ENCODE measurements around the gene GLRX.
A peak's percentile ranks its signal among the peaks of the same experiment; 100 is the strongest.

GLRX gene

DNA sequence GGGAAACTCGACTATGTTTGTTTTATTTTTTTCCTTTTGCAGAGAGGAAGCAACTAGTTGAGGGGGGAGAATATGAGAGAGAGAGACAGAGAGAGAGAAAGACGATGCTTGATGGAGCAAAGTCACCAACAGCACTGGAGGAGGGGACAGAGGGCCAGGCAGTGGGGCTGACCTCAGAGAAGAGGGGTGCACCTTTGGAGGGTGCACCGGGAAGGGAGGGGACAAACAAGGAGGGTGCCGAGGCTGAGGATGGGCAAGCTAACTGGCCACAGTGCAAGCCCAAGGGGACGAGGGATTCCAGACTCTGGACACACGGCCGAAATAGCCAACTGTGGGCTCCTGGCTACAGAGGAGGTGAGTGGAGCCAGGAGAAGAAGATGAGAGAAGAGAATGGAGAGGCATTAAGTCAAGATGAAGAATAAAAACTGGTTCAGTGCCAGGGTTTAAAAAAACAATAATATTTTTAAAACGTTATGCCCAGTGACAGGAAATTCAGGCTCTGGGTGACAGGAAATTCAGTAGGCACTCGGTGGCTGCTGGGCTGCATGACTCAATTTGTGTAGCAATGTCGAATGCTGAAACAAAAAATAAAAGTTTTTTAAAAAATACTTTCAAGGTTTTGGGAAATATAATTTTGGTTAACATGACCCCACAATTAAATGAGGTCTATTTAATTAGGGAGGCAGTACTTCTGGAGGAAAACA, 13.3 kb upstream of the GLRX start:
- H3K27ac ChIP-seq (ENCODE audit: low read depth, low read length): no peak overlapping the region
- no peak overlapping the region for H3K9ac ChIP-seq (ENCODE audit: low read length)
- no peaks in the 10 kb centered on the region for H3K36me3 ChIP-seq (ENCODE audit: control insufficient read depth, insufficient read depth, low read length)
- H3K4me3 ChIP-seq (ENCODE audit: low read length): peak overlapping the region; percentile 25
- peaks cover 2% of the 10 kb centered on the region for H3K4me1 ChIP-seq (ENCODE audit: control insufficient read depth, insufficient read depth, low read length)
- no peaks in the 10 kb centered on the region for H3K27me3 ChIP-seq (ENCODE audit: control insufficient read depth, insufficient read depth, low read length)

DNA sequence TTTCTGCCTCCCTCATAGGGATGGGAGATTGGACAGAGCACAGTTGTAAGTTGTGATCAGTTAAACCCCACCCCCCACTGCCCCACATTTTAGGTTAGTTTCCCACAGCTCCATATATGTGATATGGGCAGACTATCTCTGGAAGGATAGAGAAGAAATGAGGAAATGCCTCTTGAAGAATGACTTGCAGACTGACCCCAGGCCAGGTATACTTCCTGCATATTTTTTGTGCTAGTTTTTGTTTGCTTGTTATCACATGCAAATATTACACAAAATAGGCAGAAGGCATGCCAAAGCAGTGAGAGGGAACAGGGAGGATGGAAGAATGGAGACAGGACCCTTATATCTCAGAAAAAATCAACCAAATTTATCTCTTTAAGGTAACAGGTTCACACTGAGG, 10.1 kb upstream of the GLRX start:
- H3K4me3 ChIP-seq (ENCODE audit: low read length): no peak overlapping the region
- no peaks in the 10 kb centered on the region for H3K27me3 ChIP-seq (ENCODE audit: control insufficient read depth, insufficient read depth, low read length)
- no peak overlapping the region for H3K27ac ChIP-seq (ENCODE audit: low read depth, low read length)
- H3K36me3 ChIP-seq (ENCODE audit: control insufficient read depth, insufficient read depth, low read length): no peaks in the 10 kb centered on the region
- H3K4me1 ChIP-seq (ENCODE audit: control insufficient read depth, insufficient read depth, low read length): peaks cover 2% of the 10 kb centered on the region
- H3K9ac ChIP-seq (ENCODE audit: low read length): no peak overlapping the region

DNA sequence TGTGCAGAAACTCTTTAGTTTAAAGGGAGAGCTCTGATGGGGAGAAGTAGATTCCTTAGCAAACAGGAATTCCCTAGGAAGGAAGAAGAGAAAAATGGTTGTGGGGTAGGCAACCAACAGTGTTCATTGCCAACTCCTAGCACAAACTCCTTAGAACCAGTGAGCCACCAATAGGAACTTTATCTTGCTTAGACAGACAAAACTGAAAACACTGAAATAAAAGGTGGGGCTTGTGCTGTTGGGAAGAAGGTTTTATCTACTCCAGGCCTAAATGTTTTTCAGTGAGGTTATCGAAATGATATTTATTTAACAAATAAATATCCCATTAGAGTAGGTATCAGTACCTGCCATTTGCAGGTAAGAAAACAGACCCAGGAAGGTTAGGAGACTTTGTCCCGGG, 7.7 kb upstream of the GLRX start:
- H3K4me1 ChIP-seq (ENCODE audit: control insufficient read depth, insufficient read depth, low read length): peaks cover 2% of the 10 kb centered on the region
- H3K27ac ChIP-seq (ENCODE audit: low read depth, low read length): no peak overlapping the region
- H3K36me3 ChIP-seq (ENCODE audit: control insufficient read depth, insufficient read depth, low read length): no peaks in the 10 kb centered on the region
- no peak overlapping the region for H3K4me3 ChIP-seq (ENCODE audit: low read length)
- no peak overlapping the region for H3K9ac ChIP-seq (ENCODE audit: low read length)
- no peaks in the 10 kb centered on the region for H3K27me3 ChIP-seq (ENCODE audit: control insufficient read depth, insufficient read depth, low read length)

DNA sequence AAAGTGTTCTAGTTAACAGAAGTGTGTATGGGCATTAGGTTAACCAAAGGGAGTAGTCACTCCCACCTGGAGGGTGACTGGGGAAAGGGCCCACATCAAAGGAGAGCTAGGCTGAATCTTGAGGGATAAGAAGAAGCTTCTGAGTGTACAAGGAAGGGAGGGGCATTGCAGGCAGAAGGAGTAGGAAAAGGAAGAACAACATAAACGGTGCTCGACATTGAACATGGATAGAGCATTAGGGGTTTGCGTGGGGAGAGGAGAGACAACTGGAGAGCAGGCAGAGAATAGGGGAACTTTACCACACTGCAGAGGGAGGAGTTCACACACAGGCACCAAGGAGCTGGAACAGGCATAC, 5.3 kb upstream of the GLRX start:
- no peaks in the 10 kb centered on the region for H3K36me3 ChIP-seq (ENCODE audit: control insufficient read depth, insufficient read depth, low read length)
- peaks cover 8% of the 10 kb centered on the region for H3K4me1 ChIP-seq (ENCODE audit: control insufficient read depth, insufficient read depth, low read length)
- H3K27me3 ChIP-seq (ENCODE audit: control insufficient read depth, insufficient read depth, low read length): no peaks in the 10 kb centered on the region
- H3K4me3 ChIP-seq (ENCODE audit: low read length): no peak overlapping the region
- no peak overlapping the region for H3K27ac ChIP-seq (ENCODE audit: low read depth, low read length)
- H3K9ac ChIP-seq (ENCODE audit: low read length): no peak overlapping the region

DNA sequence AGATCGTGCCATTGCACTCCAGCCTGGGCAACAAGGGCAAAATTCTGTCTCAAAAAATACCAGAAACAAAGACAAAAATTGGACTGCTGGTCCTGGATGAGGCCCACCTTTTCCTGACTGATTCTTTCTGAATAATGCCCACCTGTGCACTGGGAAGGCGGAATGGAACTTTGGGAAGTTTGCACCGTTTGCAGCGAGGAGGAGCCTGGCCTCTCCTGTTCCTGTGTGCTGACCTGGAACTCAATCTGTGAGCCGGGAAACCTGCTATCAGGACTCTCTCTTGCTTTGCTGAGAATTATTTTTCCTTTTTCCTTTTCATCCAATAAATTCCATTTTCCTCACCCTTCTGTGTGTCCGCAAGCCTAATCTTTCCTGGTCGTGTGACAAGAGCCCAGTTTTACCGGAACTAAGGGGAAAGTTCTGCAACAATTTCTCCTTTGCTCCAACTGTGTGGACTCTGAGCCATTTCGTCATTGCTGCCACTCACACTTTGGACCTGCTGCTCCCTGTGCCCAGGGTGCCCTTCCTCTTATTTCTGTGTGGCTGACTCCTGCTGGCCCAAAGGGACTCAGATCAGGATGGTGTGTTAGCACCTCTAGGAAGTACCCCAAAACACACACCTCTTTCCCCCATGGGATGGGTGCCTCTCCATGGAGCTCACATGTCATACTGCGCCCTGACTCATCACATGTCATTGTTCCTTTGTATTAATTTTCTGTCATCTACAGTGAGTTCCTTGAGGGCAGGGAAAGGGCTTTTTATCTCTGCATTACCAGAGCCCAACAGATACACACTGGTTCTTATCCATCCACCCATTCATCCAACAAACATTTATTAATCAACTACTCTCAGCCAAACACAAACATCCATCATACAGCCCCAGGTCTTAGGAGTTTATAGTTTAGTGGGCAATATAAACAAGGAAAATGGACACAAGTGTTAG, 4.7 kb upstream of the GLRX start:
- H3K4me3 ChIP-seq (ENCODE audit: low read length): no peak overlapping the region

DNA sequence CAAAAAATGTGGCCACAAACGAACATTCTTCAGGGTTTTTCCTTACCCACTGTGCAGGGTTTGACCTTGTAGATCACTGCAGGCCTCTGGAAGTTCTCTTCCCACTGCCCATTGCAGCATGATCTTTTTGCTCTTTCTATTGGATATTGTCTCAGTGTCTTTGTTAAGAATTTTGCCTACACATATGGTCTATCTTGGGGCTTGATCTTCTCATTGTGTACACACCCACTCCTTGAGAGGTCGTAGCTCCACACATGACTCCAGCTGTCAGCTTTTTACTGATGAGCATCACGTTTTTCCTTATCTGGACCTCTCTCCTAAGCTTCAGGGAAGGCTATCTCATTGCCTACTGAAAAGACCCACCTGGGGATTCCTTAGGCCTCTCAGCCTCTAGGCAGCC, 3.0 kb upstream of the GLRX start:
- H3K27ac ChIP-seq (ENCODE audit: low read depth, low read length): no peak overlapping the region
- peaks cover 12% of the 10 kb centered on the region for H3K4me1 ChIP-seq (ENCODE audit: control insufficient read depth, insufficient read depth, low read length)
- H3K27me3 ChIP-seq (ENCODE audit: control insufficient read depth, insufficient read depth, low read length): no peaks in the 10 kb centered on the region

More for the DNA sequence above, 4.7 kb upstream of the GLRX start:
- Histone ChIP-seq H3K36me3 (ENCODE audit: control insufficient read depth, insufficient read depth, low read length) (no peaks in the 10 kb centered on the region), H3K4me1 (ENCODE audit: control insufficient read depth, insufficient read depth, low read length) (peaks cover 8% of the 10 kb centered on the region), H3K27me3 (ENCODE audit: control insufficient read depth, insufficient read depth, low read length) (no peaks in the 10 kb centered on the region), H3K27ac (ENCODE audit: low read depth, low read length) (no peak overlapping the region), H3K9ac (ENCODE audit: low read length) (no peak overlapping the region)

DNA sequence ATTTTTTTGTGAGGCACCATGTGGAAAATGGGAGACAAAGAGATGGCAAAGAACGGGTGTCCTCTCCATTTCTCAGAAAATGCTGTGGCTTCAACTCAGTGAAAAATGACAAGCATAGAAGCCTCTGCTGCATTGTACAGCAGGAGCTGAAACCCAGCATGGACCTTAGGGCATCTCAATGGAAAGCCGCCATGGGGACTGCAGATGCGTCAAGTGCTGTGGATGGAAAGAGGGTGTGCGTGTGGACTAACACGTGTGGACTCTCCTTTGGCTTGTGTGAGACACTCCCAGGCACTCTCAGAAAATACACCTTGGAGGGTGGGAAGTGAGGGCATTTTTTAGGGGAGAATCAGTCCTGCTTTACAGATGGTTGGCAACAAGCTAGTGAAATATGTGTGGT, 2.2 kb upstream of the GLRX start:
- Histone ChIP-seq H3K4me3 (ENCODE audit: low read length) (no peak overlapping the region), H3K36me3 (ENCODE audit: control insufficient read depth, insufficient read depth, low read length) (no peaks in the 10 kb centered on the region), H3K9ac (ENCODE audit: low read length) (no peak overlapping the region), H3K27ac (ENCODE audit: low read depth, low read length) (peak overlapping the region; percentile 85), H3K4me1 (ENCODE audit: control insufficient read depth, insufficient read depth, low read length) (peaks cover 12% of the 10 kb centered on the region), H3K27me3 (ENCODE audit: control insufficient read depth, insufficient read depth, low read length) (no peaks in the 10 kb centered on the region)

More for the DNA sequence above, 3.0 kb upstream of the GLRX start:
- no peak overlapping the region for H3K9ac ChIP-seq (ENCODE audit: low read length)
- H3K36me3 ChIP-seq (ENCODE audit: control insufficient read depth, insufficient read depth, low read length): no peaks in the 10 kb centered on the region
- H3K4me3 ChIP-seq (ENCODE audit: low read length): no peak overlapping the region

DNA sequence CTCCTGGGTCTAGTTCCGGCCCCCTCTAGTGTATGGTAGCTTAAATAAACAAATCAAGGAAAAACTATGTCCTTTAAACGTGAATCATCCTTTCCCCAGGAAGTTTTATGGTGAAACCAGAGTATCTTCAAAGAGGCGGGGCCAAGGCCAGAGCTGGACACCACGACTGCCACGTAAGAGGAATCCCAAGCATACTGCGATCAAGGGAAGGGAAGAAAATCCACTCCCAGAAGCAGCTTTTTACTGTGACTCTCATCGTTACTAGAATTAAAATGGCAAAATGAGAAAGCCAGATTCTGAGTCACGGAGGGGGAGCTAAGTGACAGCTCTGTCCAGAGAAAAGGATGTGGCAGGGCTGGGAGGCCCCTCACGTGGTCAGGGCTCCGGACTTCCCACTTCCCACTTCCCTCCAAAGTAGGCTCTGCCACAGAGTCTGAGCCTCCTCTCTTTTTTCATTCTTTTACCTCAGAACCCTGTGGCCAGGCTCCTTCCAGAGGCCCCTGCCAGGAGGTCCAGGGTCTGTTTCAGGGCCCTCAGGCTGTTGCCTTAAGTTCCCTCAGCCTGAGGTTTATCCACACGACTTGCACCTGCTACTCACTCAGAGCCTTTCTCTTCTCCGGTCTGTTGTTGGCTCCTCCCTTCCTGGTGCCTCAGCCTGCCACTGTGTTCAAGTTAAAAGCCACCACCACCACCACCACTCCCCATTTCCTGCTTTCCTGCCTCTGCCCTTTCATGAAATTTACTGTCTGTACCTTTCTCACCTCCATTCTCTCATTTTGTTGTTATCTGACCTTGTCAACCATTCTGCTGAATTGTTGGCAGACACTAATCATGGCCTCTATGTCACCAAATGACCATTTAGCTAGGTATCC, 1.4 kb upstream of the GLRX start:
- peaks cover 12% of the 10 kb centered on the region for H3K4me1 ChIP-seq (ENCODE audit: control insufficient read depth, insufficient read depth, low read length)
- H3K4me3 ChIP-seq (ENCODE audit: low read length): peak overlapping the region; percentile 96

DNA sequence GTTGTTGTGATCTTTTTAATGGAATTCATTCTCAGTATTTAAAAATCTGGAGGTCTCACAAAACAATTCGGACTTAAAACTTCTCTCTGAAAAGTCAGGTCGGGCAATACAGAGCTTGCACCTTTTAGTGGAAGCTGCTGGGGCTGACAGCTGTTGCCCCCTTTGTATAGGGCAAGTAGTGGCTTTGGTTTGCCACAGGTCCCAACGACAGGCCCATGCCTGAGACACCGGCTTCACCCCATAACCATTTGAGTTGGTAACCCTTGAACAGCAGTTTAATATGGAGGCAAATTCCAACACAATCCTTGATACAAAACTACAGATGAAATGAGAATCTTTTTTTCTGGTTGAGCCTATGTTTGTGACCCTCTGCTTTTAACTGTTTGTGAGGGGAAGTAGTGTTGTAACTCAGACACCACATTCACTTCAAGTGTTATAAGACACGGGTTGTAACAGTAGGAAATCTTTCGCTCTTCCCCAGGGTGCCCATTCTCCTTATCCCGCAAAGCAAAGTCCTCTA, 752 bp upstream of the GLRX start:
- peak overlapping the region; percentile 85 for H3K27ac ChIP-seq (ENCODE audit: low read depth, low read length)
- no peaks in the 10 kb centered on the region for H3K36me3 ChIP-seq (ENCODE audit: control insufficient read depth, insufficient read depth, low read length)
- peak overlapping the region; percentile 96 for H3K4me3 ChIP-seq (ENCODE audit: low read length)
- H3K4me1 ChIP-seq (ENCODE audit: control insufficient read depth, insufficient read depth, low read length): peaks cover 12% of the 10 kb centered on the region
- H3K9ac ChIP-seq (ENCODE audit: low read length): no peak overlapping the region
- H3K27me3 ChIP-seq (ENCODE audit: control insufficient read depth, insufficient read depth, low read length): no peaks in the 10 kb centered on the region

More for the DNA sequence above, 1.4 kb upstream of the GLRX start:
- H3K27ac ChIP-seq (ENCODE audit: low read depth, low read length): peak overlapping the region; percentile 85
- H3K27me3 ChIP-seq (ENCODE audit: control insufficient read depth, insufficient read depth, low read length): no peaks in the 10 kb centered on the region
- H3K9ac ChIP-seq (ENCODE audit: low read length): no peak overlapping the region
- H3K36me3 ChIP-seq (ENCODE audit: control insufficient read depth, insufficient read depth, low read length): no peaks in the 10 kb centered on the region

DNA sequence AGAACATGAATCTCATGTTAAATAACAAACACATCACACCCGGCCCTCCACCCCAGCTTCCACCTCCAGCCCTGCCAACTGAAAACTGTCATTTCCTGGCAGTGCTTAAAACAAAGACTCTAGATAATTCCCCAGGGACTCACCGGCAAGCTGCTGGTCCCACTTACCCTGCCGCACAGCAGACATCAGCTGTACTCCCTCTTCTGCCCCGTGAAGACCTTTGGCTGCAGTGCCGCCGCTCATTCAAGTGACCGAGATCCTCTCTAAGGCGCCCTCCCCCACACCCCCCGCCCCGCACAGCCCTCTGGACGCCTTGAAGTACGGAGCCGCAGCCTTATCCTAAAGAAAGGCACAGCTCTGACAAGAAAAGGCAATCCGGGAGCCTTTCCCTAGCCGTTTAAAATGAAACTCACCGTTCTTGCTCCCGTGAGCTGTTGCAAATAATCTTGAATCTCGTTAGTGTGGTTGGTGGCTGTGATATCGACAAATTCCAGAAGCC, 434 bp downstream of the GLRX start:
- no peaks in the 10 kb centered on the region for H3K27me3 ChIP-seq (ENCODE audit: control insufficient read depth, insufficient read depth, low read length)
- peaks cover 12% of the 10 kb centered on the region for H3K4me1 ChIP-seq (ENCODE audit: control insufficient read depth, insufficient read depth, low read length)
- H3K9ac ChIP-seq (ENCODE audit: low read length): peak overlapping the region; percentile 64
- peak overlapping the region; percentile 96 for H3K4me3 ChIP-seq (ENCODE audit: low read length)
- no peaks in the 10 kb centered on the region for H3K36me3 ChIP-seq (ENCODE audit: control insufficient read depth, insufficient read depth, low read length)
- H3K27ac ChIP-seq (ENCODE audit: low read depth, low read length): peak overlapping the region; percentile 85

DNA sequence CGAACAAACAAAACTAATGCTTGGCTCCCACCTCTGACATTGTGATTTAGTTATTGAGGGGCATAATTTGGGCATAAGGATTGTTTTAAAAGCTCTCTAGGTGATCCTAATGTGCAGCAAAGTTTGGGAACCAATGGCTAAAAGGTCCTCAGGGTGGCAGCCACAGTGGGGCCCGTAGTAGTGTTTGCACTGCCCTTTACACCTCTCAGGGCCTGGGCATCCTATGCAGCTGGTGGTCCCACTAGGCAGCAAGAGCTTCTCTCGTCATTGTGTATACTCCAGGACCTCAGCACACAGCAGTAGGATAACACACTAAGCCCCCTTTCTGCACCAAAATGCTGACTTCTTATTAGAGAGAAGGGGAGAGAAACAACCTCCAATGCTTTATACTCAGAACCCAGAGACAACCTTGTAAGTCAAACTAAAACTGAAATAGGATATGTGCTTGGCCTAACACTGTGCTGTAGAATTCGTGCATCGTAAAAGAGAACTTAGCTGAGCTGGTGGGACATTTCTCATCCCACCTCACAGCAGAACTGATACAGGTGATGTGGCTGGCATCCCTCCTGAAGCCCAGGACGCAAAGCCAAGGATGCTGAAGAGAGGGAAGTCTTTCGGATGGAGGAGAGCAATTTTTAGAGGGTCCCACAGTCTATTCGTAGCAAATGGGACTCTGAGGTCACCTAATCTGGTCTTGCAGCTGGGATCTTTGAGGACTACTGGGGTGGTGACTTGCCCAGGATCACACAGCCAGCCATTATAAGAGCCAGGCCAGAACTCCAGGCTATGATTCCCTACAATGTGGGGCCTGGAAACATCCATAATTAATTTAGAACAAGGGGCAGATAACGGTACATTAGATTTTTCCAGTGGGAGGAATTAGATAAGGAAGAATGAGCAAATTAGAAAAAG, 1.2 kb downstream of the GLRX start:
- Histone ChIP-seq H3K4me1 (ENCODE audit: control insufficient read depth, insufficient read depth, low read length) (peaks cover 12% of the 10 kb centered on the region), H3K27me3 (ENCODE audit: control insufficient read depth, insufficient read depth, low read length) (no peaks in the 10 kb centered on the region), H3K4me3 (ENCODE audit: low read length) (peak overlapping the region; percentile 96), H3K36me3 (ENCODE audit: control insufficient read depth, insufficient read depth, low read length) (no peaks in the 10 kb centered on the region), H3K9ac (ENCODE audit: low read length) (peak overlapping the region; percentile 25), H3K27ac (ENCODE audit: low read depth, low read length) (peak overlapping the region; percentile 85)

All from rectal smooth muscle tissue (tissue), 1 donor.